ENCODE data around the gene MAPK8IP1.

DNA sequence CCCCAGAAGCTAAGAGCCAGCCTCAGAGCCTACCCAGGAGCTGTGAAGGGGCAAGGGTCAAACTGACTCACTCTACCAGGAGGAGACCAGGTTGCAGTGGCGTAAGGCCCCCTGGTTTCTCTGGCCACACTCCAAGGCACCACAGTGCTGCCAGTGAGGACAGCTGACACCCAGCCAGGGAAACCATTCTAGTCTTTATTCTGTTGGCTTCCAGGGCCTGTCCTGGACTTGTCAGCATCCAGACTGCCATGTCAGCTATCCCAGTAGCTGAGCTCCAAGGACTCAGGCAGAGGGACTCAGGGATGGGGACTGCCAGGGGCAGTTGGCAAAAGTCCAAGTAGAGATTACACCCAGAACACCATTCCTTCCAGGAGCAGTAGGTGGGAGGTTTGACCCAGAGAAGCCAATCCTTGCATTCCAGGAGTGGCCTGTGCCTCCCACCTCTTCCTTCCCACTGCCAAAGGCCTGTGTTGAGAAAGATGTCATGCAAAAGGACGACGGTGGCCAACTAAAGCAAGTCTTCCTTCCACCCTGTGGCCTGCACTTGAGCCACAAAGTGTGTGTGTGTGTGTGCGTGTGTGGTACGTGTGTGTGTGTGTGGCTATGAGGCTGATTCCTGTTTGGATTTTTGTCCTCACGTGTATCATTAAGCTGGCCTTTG, 3.6 kb upstream of the MAPK8IP1 start:
- TF ChIP-seq, protein P1, sequence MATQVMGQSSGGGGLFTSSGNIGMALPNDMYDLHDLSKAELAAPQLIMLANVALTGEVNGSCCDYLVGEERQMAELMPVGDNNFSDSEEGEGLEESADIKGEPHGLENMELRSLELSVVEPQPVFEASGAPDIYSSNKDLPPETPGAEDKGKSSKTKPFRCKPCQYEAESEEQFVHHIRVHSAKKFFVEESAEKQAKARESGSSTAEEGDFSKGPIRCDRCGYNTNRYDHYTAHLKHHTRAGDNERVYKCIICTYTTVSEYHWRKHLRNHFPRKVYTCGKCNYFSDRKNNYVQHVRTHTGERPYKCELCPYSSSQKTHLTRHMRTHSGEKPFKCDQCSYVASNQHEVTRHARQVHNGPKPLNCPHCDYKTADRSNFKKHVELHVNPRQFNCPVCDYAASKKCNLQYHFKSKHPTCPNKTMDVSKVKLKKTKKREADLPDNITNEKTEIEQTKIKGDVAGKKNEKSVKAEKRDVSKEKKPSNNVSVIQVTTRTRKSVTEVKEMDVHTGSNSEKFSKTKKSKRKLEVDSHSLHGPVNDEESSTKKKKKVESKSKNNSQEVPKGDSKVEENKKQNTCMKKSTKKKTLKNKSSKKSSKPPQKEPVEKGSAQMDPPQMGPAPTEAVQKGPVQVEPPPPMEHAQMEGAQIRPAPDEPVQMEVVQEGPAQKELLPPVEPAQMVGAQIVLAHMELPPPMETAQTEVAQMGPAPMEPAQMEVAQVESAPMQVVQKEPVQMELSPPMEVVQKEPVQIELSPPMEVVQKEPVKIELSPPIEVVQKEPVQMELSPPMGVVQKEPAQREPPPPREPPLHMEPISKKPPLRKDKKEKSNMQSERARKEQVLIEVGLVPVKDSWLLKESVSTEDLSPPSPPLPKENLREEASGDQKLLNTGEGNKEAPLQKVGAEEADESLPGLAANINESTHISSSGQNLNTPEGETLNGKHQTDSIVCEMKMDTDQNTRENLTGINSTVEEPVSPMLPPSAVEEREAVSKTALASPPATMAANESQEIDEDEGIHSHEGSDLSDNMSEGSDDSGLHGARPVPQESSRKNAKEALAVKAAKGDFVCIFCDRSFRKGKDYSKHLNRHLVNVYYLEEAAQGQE (IDR thresholded peaks at IDR 0.05; ENCODE audit: unreplicated experiment): no peak
- TF ChIP-seq, protein P2, sequence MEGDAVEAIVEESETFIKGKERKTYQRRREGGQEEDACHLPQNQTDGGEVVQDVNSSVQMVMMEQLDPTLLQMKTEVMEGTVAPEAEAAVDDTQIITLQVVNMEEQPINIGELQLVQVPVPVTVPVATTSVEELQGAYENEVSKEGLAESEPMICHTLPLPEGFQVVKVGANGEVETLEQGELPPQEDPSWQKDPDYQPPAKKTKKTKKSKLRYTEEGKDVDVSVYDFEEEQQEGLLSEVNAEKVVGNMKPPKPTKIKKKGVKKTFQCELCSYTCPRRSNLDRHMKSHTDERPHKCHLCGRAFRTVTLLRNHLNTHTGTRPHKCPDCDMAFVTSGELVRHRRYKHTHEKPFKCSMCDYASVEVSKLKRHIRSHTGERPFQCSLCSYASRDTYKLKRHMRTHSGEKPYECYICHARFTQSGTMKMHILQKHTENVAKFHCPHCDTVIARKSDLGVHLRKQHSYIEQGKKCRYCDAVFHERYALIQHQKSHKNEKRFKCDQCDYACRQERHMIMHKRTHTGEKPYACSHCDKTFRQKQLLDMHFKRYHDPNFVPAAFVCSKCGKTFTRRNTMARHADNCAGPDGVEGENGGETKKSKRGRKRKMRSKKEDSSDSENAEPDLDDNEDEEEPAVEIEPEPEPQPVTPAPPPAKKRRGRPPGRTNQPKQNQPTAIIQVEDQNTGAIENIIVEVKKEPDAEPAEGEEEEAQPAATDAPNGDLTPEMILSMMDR (conservative IDR thresholded peaks at IDR 0.05; ENCODE audit: low read depth in 2 of 2): no peak
- TF ChIP-seq EZH2 (IDR thresholded peaks at IDR 0.05; ENCODE audit: low read depth, unreplicated experiment) (no peak), ZNF331 (CRISPR knock-in tag; IDR thresholded peaks at IDR 0.05; ENCODE audit: low read depth) (no peak), ZNF114 (CRISPR knock-in tag; IDR thresholded peaks at IDR 0.05) (no peak), EZH2phosphoT487 (IDR thresholded peaks at IDR 0.05; ENCODE audit: unreplicated experiment) (no peak), POLR2AphosphoS5 (IDR thresholded peaks at IDR 0.05; ENCODE audit: low read depth) (no peak), JUNB (IDR thresholded peaks at IDR 0.05; ENCODE audit: unreplicated experiment) (no peak), STAT1 (IDR thresholded peaks at IDR 0.05; ENCODE audit: unreplicated experiment) (no peak), ETS1 (IDR thresholded peaks at IDR 0.05) (no peak)
